ENCODE data around the gene TMEM131L. TPM values are rescaled to one million over a fixed set of nuclear protein-coding genes. Genes with fewer than 3 reads are reported as not detected.
"Not testable (repeated sequence)": the region's sequence is repeated elsewhere in the genome, so short reads cannot be mapped to it uniquely, and the experiment has no call there.

Gene TMEM131L
- total RNA-seq, 1 donor from 2014 or later = 14.1 TPM

DNA sequence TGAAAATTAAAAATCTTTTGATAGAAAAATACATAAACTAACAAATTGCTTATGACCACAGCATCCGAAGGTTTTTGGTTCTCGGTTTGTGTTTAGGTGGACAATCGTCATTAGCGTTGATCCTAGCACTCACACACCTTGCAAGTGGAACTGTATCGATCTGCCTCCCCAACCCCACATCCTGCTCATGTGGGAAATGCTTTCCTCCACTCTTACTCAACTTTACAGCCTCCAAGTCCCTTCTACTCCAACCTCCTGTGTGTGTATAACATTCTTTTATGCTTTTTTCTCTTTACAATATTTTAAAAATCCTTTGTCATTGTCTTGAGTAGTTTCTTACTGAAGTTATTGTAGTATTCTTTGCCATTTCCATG is 15.6 kb upstream of the TMEM131L start:
- Histone ChIP-seq H3K36me3 (no peaks in the 10 kb centered on the region), H3K27ac (no peak overlapping the region), H3K4me3 (no peak overlapping the region), H3K27me3 (no peaks in the 10 kb centered on the region), H3K4me1 (peaks cover 9% of the 10 kb centered on the region), H3K9me3 (no peaks in the 10 kb centered on the region)
- intact Hi-C loops (cut with DNase I) = no loop called here
- ATAC-seq = no peak
- TF ChIP-seq CTCF (IDR thresholded peaks at IDR 0.05) = no peak
- DNase-seq = no peak

- H3K27me3 ChIP-seq; ATAC-seq; H3K4me3 ChIP-seq; H3K4me1 ChIP-seq; H3K36me3 ChIP-seq; H3K9me3 ChIP-seq; intact Hi-C loops (cut with DNase I); DNase-seq; H3K27ac ChIP-seq: not testable (repeated sequence)
These were observed 15.0 kb upstream of the TMEM131L start for GRCh38 chr4:153451145-153451544.

- H3K4me1 ChIP-seq = peaks cover 9% of the 10 kb centered on the region
- ATAC-seq = peak; percentile 79
- no peak overlapping the region for H3K27ac ChIP-seq
- no peaks in the 10 kb centered on the region for H3K36me3 ChIP-seq
- H3K9me3 ChIP-seq = no peaks in the 10 kb centered on the region
- intact Hi-C loops (cut with DNase I) = no loop called here
- no peak for DNase-seq
- TF ChIP-seq CTCF (IDR thresholded peaks at IDR 0.05) = no peak
- no peak overlapping the region for H3K4me3 ChIP-seq
- no peaks in the 10 kb centered on the region for H3K27me3 ChIP-seq
These were observed 14.1 kb upstream of the TMEM131L start for GRCh38 chr4:153451911-153452657.

DNA sequence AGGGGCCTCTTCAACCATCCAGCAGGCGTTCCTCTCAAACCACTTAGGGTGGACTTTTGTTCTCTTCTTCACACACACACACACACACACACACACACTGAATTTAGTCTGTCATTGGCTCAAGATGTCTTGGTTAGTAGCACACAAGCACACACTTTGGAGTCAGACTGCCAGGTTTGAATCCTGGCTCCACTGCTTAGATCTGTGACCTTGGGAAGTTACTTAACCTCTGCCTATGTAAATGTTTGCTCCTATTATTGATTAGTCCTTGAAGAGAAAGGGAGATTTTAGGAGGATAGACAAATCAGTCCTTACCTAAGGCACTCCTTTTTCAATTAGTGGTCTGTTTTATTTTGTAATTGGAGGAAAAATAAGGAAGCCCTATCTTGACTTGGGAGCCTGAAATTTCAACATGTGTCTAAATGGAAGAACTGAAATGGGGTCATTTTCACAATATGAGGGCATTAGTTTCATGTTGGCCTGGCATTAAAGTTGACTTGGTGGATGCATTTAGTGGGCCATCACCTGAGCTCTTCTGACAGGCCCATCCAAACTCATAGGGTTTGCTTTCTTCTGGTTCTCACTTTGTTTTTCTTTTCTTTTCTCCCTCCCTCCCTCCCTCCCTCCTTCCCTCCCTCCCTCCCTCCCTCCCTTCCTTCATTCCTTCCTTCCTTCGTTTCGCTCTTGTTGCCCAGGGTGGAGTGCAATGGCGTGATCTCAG is 13.3 kb upstream of the TMEM131L start:
- no peaks in the 10 kb centered on the region for H3K27me3 ChIP-seq
- no peak for DNase-seq
- H3K36me3 ChIP-seq = no peaks in the 10 kb centered on the region
- H3K4me3 ChIP-seq = no peak overlapping the region
- peaks cover 9% of the 10 kb centered on the region for H3K4me1 ChIP-seq
- H3K27ac ChIP-seq = no peak overlapping the region
- intact Hi-C loops (cut with DNase I) = no loop called here
- TF ChIP-seq CTCF (IDR thresholded peaks at IDR 0.05) = no peak
- no peaks in the 10 kb centered on the region for H3K9me3 ChIP-seq
- ATAC-seq = no peak

- ATAC-seq (peak; percentile 50), DNase-seq (no peak)
- Histone ChIP-seq H3K27me3 (no peaks in the 10 kb centered on the region), H3K4me3 (no peak overlapping the region), H3K4me1 (peaks cover 9% of the 10 kb centered on the region), H3K36me3 (no peaks in the 10 kb centered on the region), H3K9me3 (no peaks in the 10 kb centered on the region), H3K27ac (no peak overlapping the region)
- TF ChIP-seq CTCF (IDR thresholded peaks at IDR 0.05) = no peak
- intact Hi-C loops (cut with DNase I) = no loop called here
These were observed 12.8 kb upstream of the TMEM131L start for GRCh38 chr4:153453402-153453801.

DNA sequence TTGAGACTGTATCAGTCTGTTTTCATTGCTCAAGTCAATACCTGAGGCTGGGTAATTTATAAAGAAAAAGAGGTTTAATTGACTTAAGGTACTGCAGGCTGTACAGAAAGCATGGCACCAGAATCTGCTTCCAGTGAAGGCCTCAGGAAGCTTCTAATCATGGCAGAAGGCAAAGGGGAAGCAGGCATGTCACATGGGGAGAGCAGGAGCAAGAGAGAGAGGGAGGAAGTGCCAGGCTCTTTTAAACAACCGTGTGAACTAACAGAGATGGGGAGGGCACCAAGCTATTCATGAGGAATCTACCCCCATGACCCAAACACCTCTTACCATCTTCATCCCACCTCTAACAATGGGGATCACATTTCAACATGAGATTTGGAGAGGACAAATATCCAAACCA is 7.2 kb upstream of the TMEM131L start:
- no peak overlapping the region for H3K27ac ChIP-seq
- no peak overlapping the region for H3K4me3 ChIP-seq
- no peak for ATAC-seq
- no peaks in the 10 kb centered on the region for H3K36me3 ChIP-seq
- TF ChIP-seq CTCF (IDR thresholded peaks at IDR 0.05) = no peak
- no peaks in the 10 kb centered on the region for H3K27me3 ChIP-seq
- no peak for DNase-seq
- no peaks in the 10 kb centered on the region for H3K4me1 ChIP-seq
- intact Hi-C loops (cut with DNase I) = no loop called here
- H3K9me3 ChIP-seq = no peaks in the 10 kb centered on the region

GRCh38 chr4:153461549-153461948 is 4.6 kb upstream of the TMEM131L start:
- H3K9me3 ChIP-seq; ATAC-seq; H3K4me1 ChIP-seq; intact Hi-C loops (cut with DNase I); H3K27ac ChIP-seq; H3K4me3 ChIP-seq; H3K27me3 ChIP-seq; DNase-seq; H3K36me3 ChIP-seq: not testable (repeated sequence)
